ENCODE data around the gene LAMA2.

GRCh38 chr6:129475477-129476247 is 592.7 kb downstream of the LAMA2 start:
- TF ChIP-seq CTCF (IDR thresholded peaks at IDR 0.05; ENCODE audit: low read depth, low read length) (no peak), POLR2A (IDR thresholded peaks at IDR 0.05; ENCODE audit: extremely low read depth, insufficient read length) (no peak), MYC (IDR thresholded peaks at IDR 0.05; ENCODE audit: low read depth, low read length) (no peak)
- TF ChIP-seq, protein P1, sequence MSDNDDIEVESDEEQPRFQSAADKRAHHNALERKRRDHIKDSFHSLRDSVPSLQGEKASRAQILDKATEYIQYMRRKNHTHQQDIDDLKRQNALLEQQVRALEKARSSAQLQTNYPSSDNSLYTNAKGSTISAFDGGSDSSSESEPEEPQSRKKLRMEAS (IDR thresholded peaks at IDR 0.05; ENCODE audit: low read depth, low read length) = no peak

Data from NB4 (cell line).